IMR-90 (cell line): ENCODE measurements around the gene SIDT1.

Experiments used
- FOS ChIP-seq: fragments of 150-350 bp; IDR thresholded peaks from 2 replicates; pipeline ENCODE4 v1.6.1; 2016; ENCODE audit warnings: low read depth, low read length
- MAFK ChIP-seq: IDR thresholded peaks from 2 replicates; pipeline ENCODE4 v1.6.1; 2012; ENCODE audit warnings: low read depth, low read length, improper control_type of control experiment
- NFE2L2 ChIP-seq: fragments of 150-350 bp; IDR thresholded peaks from 2 replicates; pipeline ENCODE4 v1.6.1; 2016; ENCODE audit warnings: low read depth, mild to moderate bottlenecking, low read length
- POLR2A ChIP-seq: IDR thresholded peaks from 2 replicates; pipeline ENCODE4 v1.6.1; 2012; ENCODE audit warnings: mild to moderate bottlenecking, low read depth, low read length
- TF ChIP-seq, protein P1 (sequence below): conservative IDR thresholded peaks from 2 replicates; pipeline ENCODE4 v1.5.1; 2012; ENCODE audit warnings: mild to moderate bottlenecking, low read depth, low read length, improper control_type of control experiment
- TF ChIP-seq, protein P2 (sequence below): fragments of 150-350 bp; IDR thresholded peaks from 2 replicates; pipeline ENCODE4 v1.6.1; 2016; ENCODE audit warnings: low read depth, mild to moderate bottlenecking, low read length, moderate library complexity, borderline replicate concordance

DNA sequence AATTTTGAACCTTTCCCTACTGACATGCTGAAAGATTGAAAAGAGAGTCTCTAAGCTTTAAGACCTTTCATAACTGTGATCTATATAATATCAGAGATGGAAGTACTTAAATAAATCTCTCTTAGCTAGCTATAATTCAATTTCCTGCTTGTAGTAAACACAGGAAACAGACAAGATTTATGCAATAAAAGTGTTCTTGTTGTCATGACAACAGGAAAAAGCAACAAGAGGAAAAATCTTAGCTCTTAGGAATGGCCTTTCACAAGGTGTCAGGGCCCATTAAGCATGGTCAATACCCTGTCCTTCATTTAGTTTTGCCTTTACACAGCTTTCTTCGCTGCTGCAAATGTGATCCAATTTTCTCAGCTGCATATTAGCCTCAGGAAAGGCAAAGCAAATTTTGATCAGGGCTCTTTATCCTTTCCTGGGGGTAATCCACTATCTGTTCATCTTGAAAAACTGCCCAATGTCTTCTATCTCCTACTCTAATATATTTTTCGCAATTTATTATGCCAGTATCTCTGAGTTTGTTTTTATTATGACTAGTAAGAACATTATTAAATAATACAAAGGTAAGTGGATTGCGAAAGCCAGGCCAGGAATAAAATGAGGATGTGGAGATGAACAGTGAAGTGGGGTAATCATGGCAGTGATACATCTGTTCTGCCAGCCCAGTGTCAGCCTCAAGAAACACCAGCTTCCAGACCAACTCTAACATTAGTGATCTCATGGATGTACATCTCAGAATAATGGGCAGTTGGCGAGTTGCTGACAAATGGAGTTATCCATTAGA lies 28.7 kb downstream of the SIDT1 start:
- no peak for TF ChIP-seq FOS
- TF ChIP-seq, protein P1, sequence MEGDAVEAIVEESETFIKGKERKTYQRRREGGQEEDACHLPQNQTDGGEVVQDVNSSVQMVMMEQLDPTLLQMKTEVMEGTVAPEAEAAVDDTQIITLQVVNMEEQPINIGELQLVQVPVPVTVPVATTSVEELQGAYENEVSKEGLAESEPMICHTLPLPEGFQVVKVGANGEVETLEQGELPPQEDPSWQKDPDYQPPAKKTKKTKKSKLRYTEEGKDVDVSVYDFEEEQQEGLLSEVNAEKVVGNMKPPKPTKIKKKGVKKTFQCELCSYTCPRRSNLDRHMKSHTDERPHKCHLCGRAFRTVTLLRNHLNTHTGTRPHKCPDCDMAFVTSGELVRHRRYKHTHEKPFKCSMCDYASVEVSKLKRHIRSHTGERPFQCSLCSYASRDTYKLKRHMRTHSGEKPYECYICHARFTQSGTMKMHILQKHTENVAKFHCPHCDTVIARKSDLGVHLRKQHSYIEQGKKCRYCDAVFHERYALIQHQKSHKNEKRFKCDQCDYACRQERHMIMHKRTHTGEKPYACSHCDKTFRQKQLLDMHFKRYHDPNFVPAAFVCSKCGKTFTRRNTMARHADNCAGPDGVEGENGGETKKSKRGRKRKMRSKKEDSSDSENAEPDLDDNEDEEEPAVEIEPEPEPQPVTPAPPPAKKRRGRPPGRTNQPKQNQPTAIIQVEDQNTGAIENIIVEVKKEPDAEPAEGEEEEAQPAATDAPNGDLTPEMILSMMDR = no peak
- no peak for TF ChIP-seq POLR2A
- TF ChIP-seq MAFK = no peak
- TF ChIP-seq NFE2L2 = no peak
- TF ChIP-seq, protein P2, sequence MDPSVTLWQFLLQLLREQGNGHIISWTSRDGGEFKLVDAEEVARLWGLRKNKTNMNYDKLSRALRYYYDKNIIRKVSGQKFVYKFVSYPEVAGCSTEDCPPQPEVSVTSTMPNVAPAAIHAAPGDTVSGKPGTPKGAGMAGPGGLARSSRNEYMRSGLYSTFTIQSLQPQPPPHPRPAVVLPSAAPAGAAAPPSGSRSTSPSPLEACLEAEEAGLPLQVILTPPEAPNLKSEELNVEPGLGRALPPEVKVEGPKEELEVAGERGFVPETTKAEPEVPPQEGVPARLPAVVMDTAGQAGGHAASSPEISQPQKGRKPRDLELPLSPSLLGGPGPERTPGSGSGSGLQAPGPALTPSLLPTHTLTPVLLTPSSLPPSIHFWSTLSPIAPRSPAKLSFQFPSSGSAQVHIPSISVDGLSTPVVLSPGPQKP = no peak
